HepG2 (cell line): Measurements from ENCODE around the gene MIDN. TPM values are rescaled to one million over a fixed set of nuclear protein-coding genes. Genes with fewer than 3 reads are reported as not detected.

ENCODE experiments used
- FOXP1 ChIP-seq, 2 experiments: fragments of 450-650 bp in 1 of 2; IDR thresholded peaks; 2 replicates each; pipeline ENCODE4 v1.6.1; 2017 to 2018; ENCODE audit warnings: antibody characterized with exemption in 1 of 2
- HOXD1 ChIP-seq: sonication (generic); formaldehyde crosslinking; IDR thresholded peaks from 2 replicates; pipeline ENCODE4 v1.5.0; 2020; ENCODE audit warnings: missing genetic modification reagents
- NFKB2 ChIP-seq: sonication (generic); formaldehyde crosslinking; IDR thresholded peaks from 2 replicates; pipeline ENCODE4 v1.4.0; 2020; ENCODE audit warnings: missing genetic modification reagents, borderline replicate concordance
- RNF2 ChIP-seq: fragments of 450-650 bp; conservative IDR thresholded peaks from 2 replicates; pipeline ENCODE4 v1.6.1; 2016; ENCODE audit warnings: low read depth
- SALL1 ChIP-seq: sonication (generic); formaldehyde crosslinking; IDR thresholded peaks from 2 replicates; pipeline ENCODE4 v1.8.0; 2022; ENCODE audit warnings: mild to moderate bottlenecking, missing genetic modification reagents
- SETDB1 ChIP-seq: sonication (generic); formaldehyde crosslinking; IDR thresholded peaks from 2 replicates; pipeline ENCODE4 v1.5.1; 2020; ENCODE audit warnings: missing genetic modification reagents, mild to moderate bottlenecking, borderline replicate concordance
- TBP ChIP-seq: sonication (generic); formaldehyde crosslinking; IDR thresholded peaks from 2 replicates; pipeline ENCODE4 v1.5.0; 2020; ENCODE audit warnings: missing genetic modification reagents
- ZNF101 ChIP-seq: sonication (generic); formaldehyde crosslinking; IDR thresholded peaks from 2 replicates; pipeline ENCODE4 v1.4.0; 2020; ENCODE audit warnings: mild to moderate bottlenecking, low read depth, missing genetic modification reagents, borderline replicate concordance
- ZNF121 ChIP-seq: sonication (generic); formaldehyde crosslinking; IDR thresholded peaks from 2 replicates; pipeline ENCODE4 v1.5.0; 2020; ENCODE audit warnings: mild to moderate bottlenecking, missing genetic modification reagents
- ZNF350 ChIP-seq: sonication (generic); formaldehyde crosslinking; IDR thresholded peaks from 2 replicates; pipeline ENCODE4 v1.4.0; 2020; ENCODE audit warnings: mild to moderate bottlenecking, low read depth, missing genetic modification reagents, borderline replicate concordance
- ZNF468 ChIP-seq: sonication (generic); formaldehyde crosslinking; IDR thresholded peaks from 2 replicates; pipeline ENCODE4 v1.8.0; 2022; ENCODE audit warnings: mild to moderate bottlenecking, moderate library complexity, missing genetic modification reagents
- ZNF547 ChIP-seq: sonication (generic); formaldehyde crosslinking; IDR thresholded peaks from 2 replicates; pipeline ENCODE4 v1.5.1; 2020; ENCODE audit warnings: mild to moderate bottlenecking, missing genetic modification reagents
- ZNF709 ChIP-seq: sonication (generic); formaldehyde crosslinking; IDR thresholded peaks from 2 replicates; pipeline ENCODE4 v1.5.0; 2020; ENCODE audit warnings: mild to moderate bottlenecking, missing genetic modification reagents
- polyA plus RNA-seq, 8 experiments: library from polyadenylated mRNA; depleted of rRNA in 3 of 8; stranded (reverse) in 7 of 8; unstranded in 1 of 8; fragments of >200 nt; fragmentation: Illumina TruSeq in 4 of 8; extraction: Trizol in 4 of 8; gene quantifications; 2 replicates each; pipeline versions ENCODE4 v1.2.1 to v1.2.3, GENCODE V29; 2011 to 2016; ENCODE audit warnings: low read depth in 4 of 8, missing spikeins in 1 of 8, mixed read lengths in 1 of 8; ENCODE audit not compliant: insufficient read depth in 1 of 8
- total RNA-seq, 5 experiments: library from RNA; depleted of rRNA; stranded (reverse); fragments of >200 nt; fragmentation: Illumina TruSeq; extraction: Trizol; gene quantifications; 2 replicates each; pipeline ENCODE4 v1.2.3, GENCODE V29; 2016; ENCODE audit warnings: low read depth in 1 of 5
- TF ChIP-seq, protein P1 (sequence below): fragments of 450-650 bp; IDR thresholded peaks from 2 replicates; pipeline ENCODE4 v1.6.1; 2017
- TF ChIP-seq, protein P2 (sequence below), 2 experiments: sonication (generic) in 1 of 2; formaldehyde crosslinking in 1 of 2; IDR thresholded peaks; 2 replicates each; pipeline versions ENCODE4 v1.4.0 to v1.6.1; 2018 to 2020; ENCODE audit warnings: missing genetic modification reagents in 2 of 2, borderline replicate concordance in 1 of 2, low read depth in 1 of 2, mild to moderate bottlenecking in 1 of 2, missing biosample characterization in 1 of 2
- TF ChIP-seq, protein P3 (sequence below): sonication (generic); formaldehyde crosslinking; IDR thresholded peaks from 2 replicates; pipeline ENCODE4 v1.4.0; 2020; ENCODE audit warnings: missing genetic modification reagents
- TF ChIP-seq, protein P4 (sequence below): sonication (generic); formaldehyde crosslinking; IDR thresholded peaks from 2 replicates; pipeline ENCODE4 v1.9.0; 2021; ENCODE audit warnings: mild to moderate bottlenecking, missing genetic modification reagents

MIDN gene
- total and polyA plus RNA-seq, 2 of the 13 experiments (the other 11 are each of a cell fraction or from before 2014, with no cell fraction given): 8.4 to 18.0 TPM

DNA sequence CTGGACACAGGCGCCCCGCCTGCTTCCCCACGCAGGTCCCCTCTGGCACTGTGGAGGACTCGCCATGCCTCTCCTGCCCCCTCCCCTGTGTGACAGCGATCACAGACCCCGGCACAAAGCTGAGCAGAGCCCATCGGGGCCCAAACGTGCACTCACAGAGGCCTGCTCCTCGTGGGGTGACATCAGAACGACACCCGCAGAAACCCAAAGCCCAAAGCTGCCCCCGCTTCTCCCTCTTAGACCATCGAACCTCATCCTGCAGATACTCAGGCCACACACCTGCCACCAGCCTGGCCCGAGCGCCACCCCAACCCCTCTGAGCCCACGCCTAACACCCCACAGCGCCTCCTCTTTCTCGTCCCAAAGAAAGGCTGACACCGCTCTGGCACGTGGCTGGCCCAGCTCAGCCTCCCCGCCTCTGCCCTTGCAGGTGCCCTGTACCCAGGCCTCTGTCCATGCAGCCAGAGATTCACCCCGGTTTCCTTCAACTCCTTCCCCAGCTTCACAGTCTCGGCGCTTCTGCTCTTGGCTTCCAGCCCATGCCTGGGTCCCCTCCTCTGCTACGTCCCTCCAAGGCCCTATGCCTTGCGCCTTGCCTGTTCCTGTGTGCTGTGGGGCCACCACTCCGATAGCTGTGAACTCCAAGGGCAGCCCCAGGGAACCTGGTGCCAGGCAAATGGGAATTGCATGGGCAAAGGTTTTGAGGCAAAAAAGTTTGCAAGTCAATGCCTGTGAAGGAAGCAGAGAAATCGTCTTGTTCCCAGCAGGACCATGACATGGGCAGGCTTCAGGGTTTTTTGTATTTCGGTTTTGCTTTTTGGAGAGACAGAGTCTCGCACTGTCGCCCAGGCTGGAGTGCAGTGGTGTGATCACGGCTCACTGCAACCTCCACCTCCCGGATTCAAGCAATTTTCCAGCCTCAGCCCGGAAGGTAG lies 9.7 kb upstream of the MIDN start (continued):
- TF ChIP-seq ZNF709 (CRISPR knock-in tag): no peak
- TF ChIP-seq, protein P1, sequence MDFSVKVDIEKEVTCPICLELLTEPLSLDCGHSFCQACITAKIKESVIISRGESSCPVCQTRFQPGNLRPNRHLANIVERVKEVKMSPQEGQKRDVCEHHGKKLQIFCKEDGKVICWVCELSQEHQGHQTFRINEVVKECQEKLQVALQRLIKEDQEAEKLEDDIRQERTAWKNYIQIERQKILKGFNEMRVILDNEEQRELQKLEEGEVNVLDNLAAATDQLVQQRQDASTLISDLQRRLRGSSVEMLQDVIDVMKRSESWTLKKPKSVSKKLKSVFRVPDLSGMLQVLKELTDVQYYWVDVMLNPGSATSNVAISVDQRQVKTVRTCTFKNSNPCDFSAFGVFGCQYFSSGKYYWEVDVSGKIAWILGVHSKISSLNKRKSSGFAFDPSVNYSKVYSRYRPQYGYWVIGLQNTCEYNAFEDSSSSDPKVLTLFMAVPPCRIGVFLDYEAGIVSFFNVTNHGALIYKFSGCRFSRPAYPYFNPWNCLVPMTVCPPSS: no peak
- no peak for TF ChIP-seq ZNF121
- TF ChIP-seq, protein P2, sequence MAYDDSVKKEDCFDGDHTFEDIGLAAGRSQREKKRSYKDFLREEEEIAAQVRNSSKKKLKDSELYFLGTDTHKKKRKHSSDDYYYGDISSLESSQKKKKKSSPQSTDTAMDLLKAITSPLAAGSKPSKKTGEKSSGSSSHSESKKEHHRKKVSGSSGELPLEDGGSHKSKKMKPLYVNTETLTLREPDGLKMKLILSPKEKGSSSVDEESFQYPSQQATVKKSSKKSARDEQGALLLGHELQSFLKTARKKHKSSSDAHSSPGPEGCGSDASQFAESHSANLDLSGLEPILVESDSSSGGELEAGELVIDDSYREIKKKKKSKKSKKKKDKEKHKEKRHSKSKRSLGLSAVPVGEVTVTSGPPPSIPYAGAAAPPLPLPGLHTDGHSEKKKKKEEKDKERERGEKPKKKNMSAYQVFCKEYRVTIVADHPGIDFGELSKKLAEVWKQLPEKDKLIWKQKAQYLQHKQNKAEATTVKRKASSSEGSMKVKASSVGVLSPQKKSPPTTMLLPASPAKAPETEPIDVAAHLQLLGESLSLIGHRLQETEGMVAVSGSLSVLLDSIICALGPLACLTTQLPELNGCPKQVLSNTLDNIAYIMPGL (CRISPR knock-in tag; IDR thresholded peaks at IDR 0.05; ENCODE audit: borderline replicate concordance in 1 of 2, low read depth in 1 of 2): peak in 1 of 2 experiments; percentile 53; a peak in 1 of 4 replicates
- 0 out of 2 replicates have a peak, but pooled peaks have one; percentile 32 for TF ChIP-seq ZNF101 (CRISPR knock-in tag)
- peak; percentile 59; the same call in 1 of the 2 replicates for TF ChIP-seq NFKB2 (CRISPR knock-in tag)
- 0 out of 2 replicates have a peak, but pooled peaks have one; percentile 55 for TF ChIP-seq ZNF547 (CRISPR knock-in tag)
- TF ChIP-seq ZNF468 (CRISPR knock-in tag): no peak
- TF ChIP-seq, protein P3, sequence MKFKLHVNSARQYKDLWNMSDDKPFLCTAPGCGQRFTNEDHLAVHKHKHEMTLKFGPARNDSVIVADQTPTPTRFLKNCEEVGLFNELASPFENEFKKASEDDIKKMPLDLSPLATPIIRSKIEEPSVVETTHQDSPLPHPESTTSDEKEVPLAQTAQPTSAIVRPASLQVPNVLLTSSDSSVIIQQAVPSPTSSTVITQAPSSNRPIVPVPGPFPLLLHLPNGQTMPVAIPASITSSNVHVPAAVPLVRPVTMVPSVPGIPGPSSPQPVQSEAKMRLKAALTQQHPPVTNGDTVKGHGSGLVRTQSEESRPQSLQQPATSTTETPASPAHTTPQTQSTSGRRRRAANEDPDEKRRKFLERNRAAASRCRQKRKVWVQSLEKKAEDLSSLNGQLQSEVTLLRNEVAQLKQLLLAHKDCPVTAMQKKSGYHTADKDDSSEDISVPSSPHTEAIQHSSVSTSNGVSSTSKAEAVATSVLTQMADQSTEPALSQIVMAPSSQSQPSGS: no peak
- TF ChIP-seq, protein P4, sequence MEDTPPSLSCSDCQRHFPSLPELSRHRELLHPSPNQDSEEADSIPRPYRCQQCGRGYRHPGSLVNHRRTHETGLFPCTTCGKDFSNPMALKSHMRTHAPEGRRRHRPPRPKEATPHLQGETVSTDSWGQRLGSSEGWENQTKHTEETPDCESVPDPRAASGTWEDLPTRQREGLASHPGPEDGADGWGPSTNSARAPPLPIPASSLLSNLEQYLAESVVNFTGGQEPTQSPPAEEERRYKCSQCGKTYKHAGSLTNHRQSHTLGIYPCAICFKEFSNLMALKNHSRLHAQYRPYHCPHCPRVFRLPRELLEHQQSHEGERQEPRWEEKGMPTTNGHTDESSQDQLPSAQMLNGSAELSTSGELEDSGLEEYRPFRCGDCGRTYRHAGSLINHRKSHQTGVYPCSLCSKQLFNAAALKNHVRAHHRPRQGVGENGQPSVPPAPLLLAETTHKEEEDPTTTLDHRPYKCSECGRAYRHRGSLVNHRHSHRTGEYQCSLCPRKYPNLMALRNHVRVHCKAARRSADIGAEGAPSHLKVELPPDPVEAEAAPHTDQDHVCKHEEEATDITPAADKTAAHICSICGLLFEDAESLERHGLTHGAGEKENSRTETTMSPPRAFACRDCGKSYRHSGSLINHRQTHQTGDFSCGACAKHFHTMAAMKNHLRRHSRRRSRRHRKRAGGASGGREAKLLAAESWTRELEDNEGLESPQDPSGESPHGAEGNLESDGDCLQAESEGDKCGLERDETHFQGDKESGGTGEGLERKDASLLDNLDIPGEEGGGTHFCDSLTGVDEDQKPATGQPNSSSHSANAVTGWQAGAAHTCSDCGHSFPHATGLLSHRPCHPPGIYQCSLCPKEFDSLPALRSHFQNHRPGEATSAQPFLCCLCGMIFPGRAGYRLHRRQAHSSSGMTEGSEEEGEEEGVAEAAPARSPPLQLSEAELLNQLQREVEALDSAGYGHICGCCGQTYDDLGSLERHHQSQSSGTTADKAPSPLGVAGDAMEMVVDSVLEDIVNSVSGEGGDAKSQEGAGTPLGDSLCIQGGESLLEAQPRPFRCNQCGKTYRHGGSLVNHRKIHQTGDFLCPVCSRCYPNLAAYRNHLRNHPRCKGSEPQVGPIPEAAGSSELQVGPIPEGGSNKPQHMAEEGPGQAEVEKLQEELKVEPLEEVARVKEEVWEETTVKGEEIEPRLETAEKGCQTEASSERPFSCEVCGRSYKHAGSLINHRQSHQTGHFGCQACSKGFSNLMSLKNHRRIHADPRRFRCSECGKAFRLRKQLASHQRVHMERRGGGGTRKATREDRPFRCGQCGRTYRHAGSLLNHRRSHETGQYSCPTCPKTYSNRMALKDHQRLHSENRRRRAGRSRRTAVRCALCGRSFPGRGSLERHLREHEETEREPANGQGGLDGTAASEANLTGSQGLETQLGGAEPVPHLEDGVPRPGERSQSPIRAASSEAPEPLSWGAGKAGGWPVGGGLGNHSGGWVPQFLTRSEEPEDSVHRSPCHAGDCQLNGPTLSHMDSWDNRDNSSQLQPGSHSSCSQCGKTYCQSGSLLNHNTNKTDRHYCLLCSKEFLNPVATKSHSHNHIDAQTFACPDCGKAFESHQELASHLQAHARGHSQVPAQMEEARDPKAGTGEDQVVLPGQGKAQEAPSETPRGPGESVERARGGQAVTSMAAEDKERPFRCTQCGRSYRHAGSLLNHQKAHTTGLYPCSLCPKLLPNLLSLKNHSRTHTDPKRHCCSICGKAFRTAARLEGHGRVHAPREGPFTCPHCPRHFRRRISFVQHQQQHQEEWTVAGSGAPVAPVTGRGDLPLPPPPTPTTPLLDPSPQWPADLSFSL (CRISPR knock-in tag): no peak
- no peak for TF ChIP-seq FOXP1 (IDR thresholded peaks at IDR 0.05)
- TF ChIP-seq FOXP1 (CRISPR knock-in tag; IDR thresholded peaks at IDR 0.05): no peak
- TF ChIP-seq TBP: no peak
- peak; percentile 67; the same call in 1 of the 2 replicates for TF ChIP-seq RNF2
- no peak for TF ChIP-seq SALL1 (CRISPR knock-in tag)
- TF ChIP-seq SETDB1 (CRISPR knock-in tag): no peak
- TF ChIP-seq ZNF350 (CRISPR knock-in tag): peak; percentile 68
- no peak for TF ChIP-seq HOXD1 (CRISPR knock-in tag)
